ENCODE data around the gene MAD1L1.

Gene MAD1L1

GRCh38 chr7:2000153-2000687 lies 232.5 kb downstream of the MAD1L1 start:
- no peaks in the 10 kb centered on the region for H3K79me2 ChIP-seq (ENCODE audit: insufficient read depth, low read depth)
- H4K20me1 ChIP-seq (ENCODE audit: insufficient read depth): no peaks in the 10 kb centered on the region
- H3K36me3 ChIP-seq (ENCODE audit: insufficient read depth): no peaks in the 10 kb centered on the region
- no peak for TF ChIP-seq CTCF (conservative IDR thresholded peaks at IDR 0.05; ENCODE audit: low read depth, low read length)
- no peak overlapping the region for H3K27ac ChIP-seq
- H3K4me3 ChIP-seq (IDR thresholded peaks at IDR 0.05; ENCODE audit: insufficient read depth, low read depth, low read length): no peak overlapping the region
- H3K4me1 ChIP-seq (ENCODE audit: low read depth, poor library complexity, severe bottlenecking): no peaks in the 10 kb centered on the region
- H3K27me3 ChIP-seq (ENCODE audit: insufficient read depth, low read depth): no peaks in the 10 kb centered on the region
- H3K9ac ChIP-seq: no peak overlapping the region
- no peak overlapping the region for H3K4me2 ChIP-seq
- no peak overlapping the region for H2AFZ ChIP-seq (ENCODE audit: low read depth)

GRCh38 chr7:1999278-1999984 lies 233.3 kb downstream of the MAD1L1 start:
- H3K4me3 ChIP-seq (IDR thresholded peaks at IDR 0.05; ENCODE audit: insufficient read depth, low read depth, low read length): no peak overlapping the region

GRCh38 chr7:1998146-1998545 lies 234.6 kb downstream of the MAD1L1 start:
- TF ChIP-seq CTCF (conservative IDR thresholded peaks at IDR 0.05; ENCODE audit: low read depth, low read length): no peak
- H3K27ac ChIP-seq: no peak overlapping the region
- H3K4me1 ChIP-seq (ENCODE audit: low read depth, poor library complexity, severe bottlenecking): no peaks in the 10 kb centered on the region
- no peak overlapping the region for H3K9ac ChIP-seq
- no peaks in the 10 kb centered on the region for H3K27me3 ChIP-seq (ENCODE audit: insufficient read depth, low read depth)
- H4K20me1 ChIP-seq (ENCODE audit: insufficient read depth): no peaks in the 10 kb centered on the region
- H3K4me3 ChIP-seq (IDR thresholded peaks at IDR 0.05; ENCODE audit: insufficient read depth, low read depth, low read length): no peak overlapping the region
- no peak overlapping the region for H2AFZ ChIP-seq (ENCODE audit: low read depth)
- no peaks in the 10 kb centered on the region for H3K79me2 ChIP-seq (ENCODE audit: insufficient read depth, low read depth)
- H3K36me3 ChIP-seq (ENCODE audit: insufficient read depth): no peaks in the 10 kb centered on the region
- H3K4me2 ChIP-seq: no peak overlapping the region

More at GRCh38 chr7:1999278-1999984, 233.3 kb downstream of the MAD1L1 start:
- no peak for TF ChIP-seq CTCF (conservative IDR thresholded peaks at IDR 0.05; ENCODE audit: low read depth, low read length)
- no peak overlapping the region for H2AFZ ChIP-seq (ENCODE audit: low read depth)
- H3K27ac ChIP-seq: no peak overlapping the region
- no peak overlapping the region for H3K4me2 ChIP-seq
- no peaks in the 10 kb centered on the region for H3K79me2 ChIP-seq (ENCODE audit: insufficient read depth, low read depth)
- H3K27me3 ChIP-seq (ENCODE audit: insufficient read depth, low read depth): no peaks in the 10 kb centered on the region
- H4K20me1 ChIP-seq (ENCODE audit: insufficient read depth): no peaks in the 10 kb centered on the region
- H3K36me3 ChIP-seq (ENCODE audit: insufficient read depth): no peaks in the 10 kb centered on the region
- H3K9ac ChIP-seq: no peak overlapping the region
- H3K4me1 ChIP-seq (ENCODE audit: low read depth, poor library complexity, severe bottlenecking): no peaks in the 10 kb centered on the region

- Histone ChIP-seq H3K4me2 (no peak overlapping the region), H3K36me3 (ENCODE audit: insufficient read depth) (no peaks in the 10 kb centered on the region), H3K4me1 (ENCODE audit: low read depth, poor library complexity, severe bottlenecking) (no peaks in the 10 kb centered on the region), H3K79me2 (ENCODE audit: insufficient read depth, low read depth) (no peaks in the 10 kb centered on the region), H4K20me1 (ENCODE audit: insufficient read depth) (no peaks in the 10 kb centered on the region), H3K27me3 (ENCODE audit: insufficient read depth, low read depth) (no peaks in the 10 kb centered on the region), H2AFZ (ENCODE audit: low read depth) (no peak overlapping the region), H3K4me3 (IDR thresholded peaks at IDR 0.05; ENCODE audit: insufficient read depth, low read depth, low read length) (no peak overlapping the region), H3K27ac (no peak overlapping the region), H3K9ac (no peak overlapping the region)
- no peak for TF ChIP-seq CTCF (conservative IDR thresholded peaks at IDR 0.05; ENCODE audit: low read depth, low read length)
Observed at GRCh38 chr7:1997537-1998076, 235.1 kb downstream of the MAD1L1 start.
